IMR-90 (cell line): Measurements from ENCODE around the gene RPL18. TPM values are rescaled to one million over a fixed set of nuclear protein-coding genes. Genes with fewer than 3 reads are reported as not detected.

Experiments
- ATAC-seq: fragments of 200-7000 bp; cut with Tn5 transposase; 2 replicates; pipeline ENCODE4 v1.9.1; 2020; ENCODE audit warnings: low read depth, mild to moderate bottlenecking, moderate library complexity
- BruUV-seq: library from RNA; stranded (reverse); fragments of 400-500 nt; replicated peaks from 2 replicates; lab custom pipeline; 2021; lab: Mats Ljungman, UMichigan
- CTCF ChIA-PET: fragments of 300-600 bp; formaldehyde crosslinking; extraction: SDS; loops from one replicate; lab custom pipeline; 2021; ENCODE audit warnings: antibody characterized with exemption; lab: Yijun Ruan, JAX
- POLR2A ChIA-PET: fragments of 300-600 bp; sonication (Branson Sonifier 250); formaldehyde crosslinking; loops from one replicate; lab custom pipeline; 2022; ENCODE audit warnings: antibody characterized with exemption; ENCODE audit not compliant: unreplicated experiment; lab: Charles Lee
- DNase-seq: peaks from one replicate; pipeline ENCODE4 v3.0.0; 2013
- H2AFZ ChIP-seq: replicated peaks from 2 replicates; pipeline ENCODE3; 2013; ENCODE audit warnings: low read length, mild to moderate bottlenecking; ENCODE audit not compliant: poor library complexity
- H2AK5ac ChIP-seq: 2 replicates; pipeline ENCODE4 v1.6.1; 2013; ENCODE audit warnings: low read depth, low read length, inconsistent platforms
- H2AK9ac ChIP-seq: replicated peaks from 2 replicates; pipeline ENCODE3; 2013; ENCODE audit warnings: mild to moderate bottlenecking, low read depth, low read length, moderate library complexity; ENCODE audit not compliant: poor library complexity
- H2BK120ac ChIP-seq: 2 replicates; pipeline ENCODE4 v1.6.1; 2013; ENCODE audit warnings: low read depth, low read length, inconsistent platforms
- H2BK15ac ChIP-seq: 3 replicates; pipeline ENCODE4 v1.6.1; 2013; ENCODE audit warnings: low read depth, low read length, inconsistent platforms
- H2BK20ac ChIP-seq: 2 replicates; pipeline ENCODE4 v1.6.1; 2013; ENCODE audit warnings: low read depth, mild to moderate bottlenecking, inconsistent platforms, low read length, moderate library complexity
- H2BK5ac ChIP-seq: 2 replicates; pipeline ENCODE4 v1.6.1; 2013; ENCODE audit warnings: mild to moderate bottlenecking, low read depth, low read length, inconsistent platforms; ENCODE audit not compliant: poor library complexity, severe bottlenecking
- H3K14ac ChIP-seq: replicated peaks from 2 replicates; pipeline ENCODE4 v1.6.1; 2013; ENCODE audit warnings: low read depth, low read length, inconsistent platforms
- H3K18ac ChIP-seq: 2 replicates; pipeline ENCODE4 v1.6.1; 2013; ENCODE audit warnings: low read depth, low read length, control low read depth
- H3K23ac ChIP-seq: 2 replicates; pipeline ENCODE4 v1.6.1; 2013; ENCODE audit warnings: low read depth, low read length, inconsistent platforms
- H3K27ac ChIP-seq: 2 replicates; pipeline ENCODE4 v1.5.1; 2013; ENCODE audit warnings: mild to moderate bottlenecking, control low read depth, low read length; ENCODE audit not compliant: insufficient read depth
- H3K27me3 ChIP-seq: 2 replicates; pipeline ENCODE4 v1.6.1; 2013; ENCODE audit warnings: low read length; ENCODE audit not compliant: control insufficient read depth, insufficient read depth
- H3K36me3 ChIP-seq: 2 replicates; pipeline ENCODE4 v1.6.1; 2013; ENCODE audit warnings: low read length, mixed read lengths; ENCODE audit not compliant: control insufficient read depth, insufficient read depth
- H3K4ac ChIP-seq: 2 replicates; pipeline ENCODE4 v1.6.1; 2013; ENCODE audit warnings: low read depth, low read length, inconsistent platforms
- H3K4me1 ChIP-seq: 2 replicates; pipeline ENCODE4 v1.6.1; 2013; ENCODE audit warnings: low read length, mixed read lengths; ENCODE audit not compliant: control insufficient read depth, insufficient read depth
- H3K4me2 ChIP-seq: 2 replicates; pipeline ENCODE4 v1.6.1; 2013; ENCODE audit warnings: low read depth, mild to moderate bottlenecking, control low read depth, low read length, moderate library complexity
- H3K4me3 ChIP-seq: 2 replicates; pipeline ENCODE4 v1.5.1; 2013; ENCODE audit warnings: low read depth, mild to moderate bottlenecking, control low read depth, low read length, moderate library complexity; ENCODE audit not compliant: insufficient read depth
- H3K56ac ChIP-seq: 2 replicates; pipeline ENCODE4 v1.6.1; 2013; ENCODE audit warnings: low read length, inconsistent platforms; ENCODE audit not compliant: insufficient read depth; ENCODE audit errors: extremely low read depth
- H3K79me1 ChIP-seq, 2 experiments: 2 replicates each; pipeline ENCODE4 v1.6.1; 2013; ENCODE audit warnings: low read length in 2 of 2, inconsistent platforms in 1 of 2, low read depth in 1 of 2
- H3K9ac ChIP-seq: 2 replicates; pipeline ENCODE4 v1.6.1; 2013; ENCODE audit warnings: low read depth, low read length, control low read depth
- H3K9me1 ChIP-seq: 2 replicates; pipeline ENCODE4 v1.6.1; 2013; ENCODE audit warnings: low read length, inconsistent platforms; ENCODE audit not compliant: insufficient read depth
- H3K9me3 ChIP-seq: 2 replicates; pipeline ENCODE4 v1.6.1; 2013; ENCODE audit warnings: low read length; ENCODE audit not compliant: control insufficient read depth, insufficient read depth
- H4K20me1 ChIP-seq: 2 replicates; pipeline ENCODE4 v1.6.1; 2013; ENCODE audit warnings: low read length, inconsistent platforms; ENCODE audit not compliant: insufficient read depth
- H4K5ac ChIP-seq: 2 replicates; pipeline ENCODE4 v1.6.1; 2013; ENCODE audit warnings: mild to moderate bottlenecking, low read depth, low read length, control low read depth
- H4K8ac ChIP-seq, 2 experiments: 2 replicates each; pipeline ENCODE4 v1.6.1; 2013; ENCODE audit warnings: low read depth in 2 of 2, low read length in 2 of 2, control low read depth in 1 of 2, inconsistent platforms in 1 of 2
- H4K91ac ChIP-seq: 2 replicates; pipeline ENCODE4 v1.6.1; 2013; ENCODE audit warnings: low read depth, low read length, inconsistent platforms; ENCODE audit not compliant: insufficient read depth
- CHD1 ChIP-seq: IDR thresholded peaks from 2 replicates; pipeline ENCODE4 v1.6.1; 2012; ENCODE audit warnings: low read depth, low read length, improper control_type of control experiment
- MAFK ChIP-seq: IDR thresholded peaks from 2 replicates; pipeline ENCODE4 v1.6.1; 2012; ENCODE audit warnings: low read depth, low read length, improper control_type of control experiment
- MAZ ChIP-seq: IDR thresholded peaks from 2 replicates; pipeline ENCODE4 v1.6.1; 2012; ENCODE audit warnings: low read depth, mild to moderate bottlenecking, low read length, improper control_type of control experiment, moderate library complexity, borderline replicate concordance
- MXI1 ChIP-seq: IDR thresholded peaks from 2 replicates; pipeline ENCODE4 v1.6.1; 2012; ENCODE audit warnings: low read depth, mild to moderate bottlenecking, low read length, moderate library complexity, borderline replicate concordance
- NFE2L2 ChIP-seq: fragments of 150-350 bp; IDR thresholded peaks from 2 replicates; pipeline ENCODE4 v1.6.1; 2016; ENCODE audit warnings: low read depth, mild to moderate bottlenecking, low read length
- POLR2A ChIP-seq: IDR thresholded peaks from 2 replicates; pipeline ENCODE4 v1.6.1; 2012; ENCODE audit warnings: mild to moderate bottlenecking, low read depth, low read length
- RAD21 ChIP-seq: IDR thresholded peaks from 2 replicates; pipeline ENCODE4 v1.6.1; 2012; ENCODE audit warnings: low read length, improper control_type of control experiment
- RCOR1 ChIP-seq: IDR thresholded peaks from 2 replicates; pipeline ENCODE4 v1.6.1; 2012; ENCODE audit warnings: mild to moderate bottlenecking, low read length, improper control_type of control experiment; ENCODE audit not compliant: insufficient replicate concordance
- RFX5 ChIP-seq: IDR thresholded peaks from 2 replicates; pipeline ENCODE4 v1.8.0; 2012; ENCODE audit warnings: low read depth, mild to moderate bottlenecking, low read length, moderate library complexity
- WGBS, 2 experiments: methylation state at CpG; one replicate each; pipeline versions ENCODE4 v1.1.5 to v1.1.7; 2013; ENCODE audit warnings: missing lambda C conversion rate in 2 of 2; ENCODE audit not compliant: insufficient read length in 1 of 2; ENCODE audit errors: extremely low coverage in 2 of 2; 5-methylcytosine and 5-hydroxymethylcytosine counted together
- dilution Hi-C: fragments of 300-500 bp; cut with HindIII; formaldehyde crosslinking; loops from one replicate; pipeline ENCODE4 v1.14.3; 2018; ENCODE audit warnings: low sequenced_read_pairs; ENCODE audit not compliant: unreplicated experiment
- in situ Hi-C: fragments of 300-500 bp; cut with MboI; formaldehyde crosslinking; loops from 3 replicates; pipeline ENCODE4 v1.14.3; 2019; ENCODE audit warnings: low sequenced_read_pairs, inconsistent platforms, mixed read lengths
- intact Hi-C: fragments of 100-400 bp; cut with micrococcal nuclease; formaldehyde crosslinking; loops from 2 replicates; pipeline ENCODE4 v1.10.0; 2022
- polyA plus RNA-seq, 3 experiments: library from polyadenylated mRNA; depleted of rRNA; stranded (reverse); fragments of >200 nt; gene quantifications; 2 replicates each; pipeline ENCODE4 v1.2.3, GENCODE V29; 2012; ENCODE audit warnings: low replicate concordance in 1 of 3
- total RNA-seq: library from RNA; depleted of rRNA; stranded (reverse); fragments of >200 nt; gene quantifications from 2 replicates; pipeline ENCODE4 v1.2.3, GENCODE V29; 2012

Gene RPL18
- total and polyA plus RNA-seq, 2 of the 4 experiments (the other 2 are of a cell fraction): 1,909 to 2,254 TPM

- POLR2A ChIA-PET: interaction anchor here (0.6 kb wide), 1 partner anchor 14 kb away, joined by 6 read pairs; no protein-coding TSS in a partner anchor
- TF ChIP-seq RFX5 (no peak), MXI1 (no peak), NFE2L2 (no peak), CHD1 (no peak), RAD21 (no peak), MAFK (no peak), MAZ (no peak), RCOR1 (no peak), POLR2A (no peak)
Observed at GRCh38 chr19:48603001-48603400, 16.0 kb downstream of the RPL18 start.

More at GRCh38 chr19:48603001-48603400, 16.0 kb downstream of the RPL18 start:
- Histone ChIP-seq H4K8ac (no peak overlapping the region), H2BK5ac (no peak overlapping the region), H3K4ac (no peak overlapping the region), H2BK120ac (no peak overlapping the region), H3K27ac (no peak overlapping the region), H3K23ac (no peak overlapping the region), H2AFZ (no peak overlapping the region), H3K9ac (no peak overlapping the region), H3K27me3 (peaks cover 14% of the 10 kb centered on the region), H4K20me1 (no peaks in the 10 kb centered on the region), H2AK9ac (no peak overlapping the region), H3K36me3 (no peaks in the 10 kb centered on the region), H3K56ac (no peak overlapping the region), H3K4me2 (no peak overlapping the region), H3K4me3 (no peak overlapping the region), H4K91ac (no peak overlapping the region), H3K18ac (no peak overlapping the region), H3K14ac (no peak overlapping the region), H2AK5ac (no peak overlapping the region), H3K79me1 (no peaks in the 10 kb centered on the region), H2BK15ac (no peak overlapping the region), H2BK20ac (no peak overlapping the region), H3K9me3 (no peaks in the 10 kb centered on the region), H4K5ac (no peak overlapping the region), H3K9me1 (no peaks in the 10 kb centered on the region), H3K4me1 (no peaks in the 10 kb centered on the region)
- ATAC-seq (no peak), DNase-seq (no peak)
- CTCF ChIA-PET: no interaction called here
- dilution Hi-C loops: no loop called here
- in situ Hi-C loops: no loop called here
- WGBS, 2 experiments: 85% methylated on average over 4 of the region's 9 CpGs; no CpG with 5 or more reads in 1 of the 2 experiments
- no TSS peak for BruUV-seq
- intact Hi-C loops: no loop called here
